Pancreas (tissue), 10 donors: ENCODE results near the gene ACER2. TPM values are rescaled to one million over a fixed set of nuclear protein-coding genes. Genes with fewer than 3 reads are reported as not detected.
"Not testable (repeated sequence)": the region's sequence is repeated elsewhere in the genome, so short reads cannot be mapped to it uniquely, and the experiment has no call there.

Source experiments
- ATAC-seq, 4 donors: fragments of 200-7000 bp; cut with Tn5 transposase; one replicate each; pipeline versions ENCODE4 v1.8.0 to v1.9.1; 2020; ENCODE audit warnings: mild to moderate bottlenecking in 4 of 4, moderate library complexity in 4 of 4
- DNase-seq, 6 donors: peaks; one replicate each; pipeline ENCODE4 v3.0.0-alpha.2; 2020
- FAIRE-seq: peaks from 2 replicates; lab custom pipeline; 2012; peaks lifted over from hg19 to GRCh38; lab: Jason Lieb, UNC
- H3K27ac ChIP-seq, 4 donors: fragments of 200-600 bp; sonication (generic); 1 replicate in 3 of 4; 2 replicates in 1 of 4; pipeline versions ENCODE4 v1.5.0 to v1.8.0; 2020
- H3K27me3 ChIP-seq, 4 donors: fragments of 200-600 bp; one replicate each; pipeline ENCODE4 v1.8.0; 2021
- H3K36me3 ChIP-seq, 3 donors: fragments of 200-600 bp; sonication (generic) in 1 of 3; one replicate each; pipeline versions ENCODE4 v1.5.0 to v1.8.0; 2020 to 2021
- H3K4me1 ChIP-seq, 3 donors: fragments of 200-600 bp; one replicate each; pipeline ENCODE4 v1.8.0; 2021
- H3K4me3 ChIP-seq, 4 donors: fragments of 200-600 bp; sonication (generic) in 2 of 4; one replicate each; pipeline versions ENCODE4 v1.5.0 to v1.8.0; 2020 to 2021
- H3K9me3 ChIP-seq, 4 donors: fragments of 200-600 bp; one replicate each; pipeline ENCODE4 v1.8.0; 2021
- WGBS, 2 donors: extraction: QIAGEN DNeasy Blood & Tissue Kit; methylation state at CpG; one replicate each; pipeline ENCODE4 v1.1.7; 2013; 5-methylcytosine and 5-hydroxymethylcytosine counted together
- intact Hi-C, 3 donors: fragments of 100-400 bp; cut with DNase I; formaldehyde crosslinking; loops; one replicate each; pipeline versions ENCODE4 v1.11.1 to v1.14.2; 2022
- polyA plus RNA-seq, 2 donors: library from polyadenylated mRNA; stranded (reverse); fragments of 200-250 nt; gene quantifications; one replicate each; pipeline ENCODE4 v1.2.3, GENCODE V29; 2013
- total RNA-seq, 6 donors: library from RNA; stranded (reverse); fragmentation: NEBNext Ultra II Directional in 4 of 6; extraction: Animal tissue kit (Norgen Biotek cat#: 25700) in 4 of 6; gene quantifications; one replicate each; pipeline versions ENCODE4 v1.2.1 to v1.2.4, GENCODE V29; 2021 to 2023
- TF ChIP-seq, protein P1 (sequence below), 4 donors: fragments of 200-600 bp; sonication (generic) in 3 of 4; IDR thresholded peaks; one replicate each; pipeline versions ENCODE4 v1.5.0 to v1.8.0; 2021; ENCODE audit warnings: antibody characterized with exemption in 4 of 4
- donor health status: healthy with polysubstance abuse.
- donor health status: DM: no; HTN: no; CAD: no; lungs with moderate emphysema.
- donor health status: DM: no; HTN: no; CAD: no.
- donor health status: control.
- donor health status: control.
- donor health status: Bipolar disorder and iron deficiency.
- donor health status: DM: yes; HTN: yes; CAD: no.
- donor health status: DM: no; HTN: no; CAD: no.
- donor health status: DM: no; HTN: no; CAD: no.
- donor health status: DM: yes; HTN: yes; CAD: no.

ACER2 gene
- total and polyA plus RNA-seq, 8 donors, result 0.84 to 8.8 (median 4.9) TPM

DNA sequence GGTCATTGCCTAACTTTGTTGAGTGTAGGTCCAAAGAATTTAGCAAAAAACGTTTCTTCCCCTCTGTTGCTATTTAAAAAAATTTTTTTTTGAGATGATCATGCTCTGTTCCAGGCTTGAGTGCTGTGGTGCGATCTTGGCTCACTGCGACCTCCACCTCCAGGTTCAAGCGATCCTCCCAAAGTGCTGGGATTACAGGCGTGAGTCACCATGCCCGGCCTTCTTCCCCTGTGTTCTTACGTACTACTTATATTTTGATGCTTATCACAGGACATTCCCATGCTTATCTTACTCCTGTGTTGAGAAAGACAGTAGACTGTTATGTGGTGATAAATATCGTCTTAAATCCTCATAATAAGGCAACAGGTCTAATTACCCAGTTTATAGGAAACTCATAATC is 2.5 kb downstream of the ACER2 start:
- ATAC-seq, result no peak
- 82 to 86% methylated on average over 8 of the region's 8 CpGs for WGBS, 2 donors
- intact Hi-C loops, result no loop called here

DNA sequence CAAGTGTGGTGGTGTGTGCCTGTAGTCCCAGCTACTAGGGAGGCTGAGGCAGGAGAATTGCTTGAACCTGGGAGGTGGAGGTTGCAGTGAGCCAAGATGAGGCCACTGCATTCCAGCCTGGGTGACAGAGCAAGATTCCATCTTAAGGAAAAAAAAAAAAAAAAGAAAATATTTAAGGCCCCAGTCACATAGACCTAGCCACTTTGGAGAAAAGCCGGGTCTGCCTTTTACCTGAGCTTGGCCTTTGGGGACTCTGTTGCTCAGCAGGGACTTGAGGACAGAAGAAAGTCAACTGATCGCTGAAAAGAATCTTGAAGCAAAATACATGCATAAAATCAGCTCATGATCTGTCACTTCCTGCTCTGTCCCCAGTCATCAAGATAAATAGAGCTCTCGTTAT is 4.6 kb downstream of the ACER2 start:
- H3K27ac ChIP-seq, H3K36me3 ChIP-seq, DNase-seq, H3K27me3 ChIP-seq, ATAC-seq, intact Hi-C loops, H3K4me3 ChIP-seq, FAIRE-seq, H3K9me3 ChIP-seq, H3K4me1 ChIP-seq: not testable (repeated sequence)
- 61 to 81% methylated on average over 3 of the region's 3 CpGs for WGBS, 2 donors

More for the DNA sequence above, 2.5 kb downstream of the ACER2 start:
- FAIRE-seq (no peak), DNase-seq (no peak)
- Histone ChIP-seq H3K4me1 (peaks cover 0 to 5% (median 0%) of the 10 kb centered on the region in 3 donors), H3K27ac (no peak overlapping the region), H3K36me3 (no peaks in the 10 kb centered on the region), H3K9me3 (no peaks in the 10 kb centered on the region), H3K27me3 (no peaks in the 10 kb centered on the region), H3K4me3 (no peak overlapping the region)
- TF ChIP-seq, protein P1, sequence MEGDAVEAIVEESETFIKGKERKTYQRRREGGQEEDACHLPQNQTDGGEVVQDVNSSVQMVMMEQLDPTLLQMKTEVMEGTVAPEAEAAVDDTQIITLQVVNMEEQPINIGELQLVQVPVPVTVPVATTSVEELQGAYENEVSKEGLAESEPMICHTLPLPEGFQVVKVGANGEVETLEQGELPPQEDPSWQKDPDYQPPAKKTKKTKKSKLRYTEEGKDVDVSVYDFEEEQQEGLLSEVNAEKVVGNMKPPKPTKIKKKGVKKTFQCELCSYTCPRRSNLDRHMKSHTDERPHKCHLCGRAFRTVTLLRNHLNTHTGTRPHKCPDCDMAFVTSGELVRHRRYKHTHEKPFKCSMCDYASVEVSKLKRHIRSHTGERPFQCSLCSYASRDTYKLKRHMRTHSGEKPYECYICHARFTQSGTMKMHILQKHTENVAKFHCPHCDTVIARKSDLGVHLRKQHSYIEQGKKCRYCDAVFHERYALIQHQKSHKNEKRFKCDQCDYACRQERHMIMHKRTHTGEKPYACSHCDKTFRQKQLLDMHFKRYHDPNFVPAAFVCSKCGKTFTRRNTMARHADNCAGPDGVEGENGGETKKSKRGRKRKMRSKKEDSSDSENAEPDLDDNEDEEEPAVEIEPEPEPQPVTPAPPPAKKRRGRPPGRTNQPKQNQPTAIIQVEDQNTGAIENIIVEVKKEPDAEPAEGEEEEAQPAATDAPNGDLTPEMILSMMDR (IDR thresholded peaks at IDR 0.05), result no peak

DNA sequence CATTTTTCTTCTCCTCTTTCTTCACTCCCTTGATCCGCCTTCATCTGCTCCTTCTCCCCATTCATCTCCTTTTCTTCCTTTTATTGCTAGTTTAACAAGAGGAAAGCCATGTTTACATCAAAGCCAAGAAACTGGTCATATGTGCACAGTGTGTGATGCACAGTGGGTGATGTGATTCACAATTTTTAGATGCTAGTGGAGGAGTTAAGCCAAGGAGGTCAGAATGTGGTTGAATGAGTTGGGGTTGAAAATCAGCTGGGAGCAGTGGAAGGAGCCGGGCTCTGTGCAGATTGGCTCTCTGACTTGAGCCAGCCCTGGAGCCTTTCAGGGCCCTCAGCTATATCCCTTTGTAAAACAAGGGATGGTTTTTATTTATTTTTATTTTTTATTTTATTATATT is 7.3 kb downstream of the ACER2 start:
- ATAC-seq, result no peak
- H3K4me1 ChIP-seq, result no peaks in the 10 kb centered on the region
- 93 to 95% methylated on average over 2 of the region's 2 CpGs for WGBS, 2 donors
- H3K27me3 ChIP-seq, result no peaks in the 10 kb centered on the region
- intact Hi-C loops, result no loop called here
- no peaks in the 10 kb centered on the region for H3K9me3 ChIP-seq
- FAIRE-seq, result no peak
- no peak overlapping the region for H3K27ac ChIP-seq
- TF ChIP-seq, protein P1 (IDR thresholded peaks at IDR 0.05), result no peak
- DNase-seq, result no peak
- no peak overlapping the region for H3K4me3 ChIP-seq
- no peaks in the 10 kb centered on the region for H3K36me3 ChIP-seq

DNA sequence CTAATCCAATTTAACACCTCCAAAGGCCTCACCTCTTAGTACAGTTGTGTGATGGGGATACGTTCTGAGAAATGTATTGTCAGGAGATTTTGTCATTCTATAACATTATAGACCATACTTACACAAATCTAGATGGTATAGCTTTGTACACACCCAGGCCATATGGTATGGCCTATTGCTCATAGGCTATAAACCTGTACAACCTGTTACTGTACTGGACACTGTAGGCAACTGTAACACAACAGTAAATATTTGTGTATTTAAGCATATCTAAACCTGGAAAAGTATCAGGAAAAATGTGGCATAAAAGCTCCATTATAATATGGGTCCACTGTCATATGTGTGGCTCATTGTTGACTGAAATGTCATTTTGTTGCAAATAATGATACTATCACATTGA is 12.1 kb downstream of the ACER2 start:
- no peak overlapping the region for H3K4me3 ChIP-seq
- H3K4me1 ChIP-seq, result no peaks in the 10 kb centered on the region
- H3K9me3 ChIP-seq, result no peaks in the 10 kb centered on the region
- TF ChIP-seq, protein P1 (IDR thresholded peaks at IDR 0.05), result no peak
- no peaks in the 10 kb centered on the region for H3K27me3 ChIP-seq
- no peak overlapping the region for H3K27ac ChIP-seq
- intact Hi-C loops, result no loop called here
- H3K36me3 ChIP-seq, result peaks cover 0 to 4% (median 0%) of the 10 kb centered on the region in 3 donors
- ATAC-seq, result no peak
- 87 to 100% methylated on average over 1 of the region's 1 CpG for WGBS, 2 donors
- no peak for DNase-seq
- FAIRE-seq, result no peak

DNA sequence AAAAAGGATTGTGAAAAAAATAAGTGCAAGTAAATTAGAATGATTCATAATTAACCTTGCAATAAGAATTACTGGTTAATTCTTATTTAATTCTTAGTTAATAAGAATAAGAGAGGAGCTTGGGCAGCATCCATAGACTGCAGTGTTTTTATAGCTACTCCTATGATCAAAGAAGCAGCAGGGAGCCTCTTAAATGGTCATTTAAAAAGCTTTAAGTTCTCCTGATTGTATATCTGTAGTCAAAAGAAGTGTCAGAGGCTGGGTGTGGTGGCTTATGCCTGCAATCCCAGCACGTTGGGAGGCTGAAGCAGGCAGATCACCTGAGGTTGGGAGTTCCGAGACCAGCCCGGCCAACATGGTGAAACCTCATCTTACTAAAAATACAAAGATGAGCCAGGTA is 14.4 kb downstream of the ACER2 start:
- Histone ChIP-seq H3K9me3 (no peaks in the 10 kb centered on the region), H3K36me3 (peaks cover 0 to 4% (median 0%) of the 10 kb centered on the region in 3 donors), H3K4me3 (no peak overlapping the region), H3K4me1 (no peaks in the 10 kb centered on the region), H3K27me3 (no peaks in the 10 kb centered on the region), H3K27ac (no peak overlapping the region)
- DNase-seq (no peak), ATAC-seq (no peak), FAIRE-seq (no peak)
- intact Hi-C loops, result no loop called here
- 94 to 99% methylated on average over 3 of the region's 3 CpGs for WGBS, 2 donors
- TF ChIP-seq, protein P1 (IDR thresholded peaks at IDR 0.05), result no peak
